ENCODE results near the gene RELN.

RELN gene

DNA sequence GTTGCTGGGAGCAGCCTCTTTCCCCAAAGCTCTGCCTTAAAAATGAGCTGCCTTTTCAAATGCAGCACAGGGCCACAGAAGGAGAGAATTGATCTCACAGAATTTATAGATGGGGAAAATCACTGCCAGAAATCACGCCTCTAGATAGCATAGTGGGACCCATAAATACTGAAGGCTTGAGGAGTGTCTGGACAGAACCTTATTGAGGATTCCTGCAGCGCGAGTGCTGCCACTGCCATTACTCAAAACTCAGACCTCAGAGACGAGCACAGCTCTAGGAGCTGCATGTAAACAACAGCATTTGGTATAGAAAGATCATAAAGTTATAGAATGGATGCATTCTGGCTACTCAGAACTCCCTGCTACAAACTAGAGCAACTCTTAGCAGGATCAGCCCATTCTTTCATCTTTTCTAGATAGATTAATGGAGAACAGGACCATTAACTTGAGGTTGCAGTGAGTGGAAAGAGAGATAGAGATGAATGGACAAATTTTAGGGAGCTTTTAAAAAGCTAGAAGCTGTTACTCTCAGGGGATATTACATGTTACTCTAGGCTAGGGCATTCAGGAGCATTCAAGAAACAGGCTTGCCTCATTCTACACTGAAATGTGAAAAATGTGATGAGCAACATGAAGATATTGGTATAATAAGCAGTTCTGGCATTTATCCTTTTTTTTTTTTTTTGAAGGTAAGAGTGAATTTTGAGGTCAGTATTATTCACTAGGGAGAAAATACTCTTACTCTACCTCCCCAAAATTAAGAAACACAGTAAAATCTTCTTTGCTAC, 276.3 kb downstream of the RELN start (continued):
- TF ChIP-seq, protein P1, sequence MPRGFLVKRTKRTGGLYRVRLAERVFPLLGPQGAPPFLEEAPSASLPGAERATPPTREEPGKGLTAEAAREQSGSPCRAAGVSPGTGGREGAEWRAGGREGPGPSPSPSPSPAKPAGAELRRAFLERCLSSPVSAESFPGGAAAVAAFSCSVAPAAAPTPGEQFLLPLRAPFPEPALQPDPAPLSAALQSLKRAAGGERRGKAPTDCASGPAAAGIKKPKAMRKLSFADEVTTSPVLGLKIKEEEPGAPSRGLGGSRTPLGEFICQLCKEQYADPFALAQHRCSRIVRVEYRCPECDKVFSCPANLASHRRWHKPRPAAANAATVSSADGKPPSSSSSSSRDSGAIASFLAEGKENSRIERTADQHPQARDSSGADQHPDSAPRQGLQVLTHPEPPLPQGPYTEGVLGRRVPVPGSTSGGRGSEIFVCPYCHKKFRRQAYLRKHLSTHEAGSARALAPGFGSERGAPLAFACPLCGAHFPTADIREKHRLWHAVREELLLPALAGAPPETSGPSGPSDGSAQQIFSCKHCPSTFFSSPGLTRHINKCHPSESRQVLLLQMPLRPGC (tag by site-specific recombination; IDR thresholded peaks at IDR 0.05) = no peak
- TF ChIP-seq ZSCAN16 (tag by site-specific recombination; IDR thresholded peaks at IDR 0.05) = no peak

DNA sequence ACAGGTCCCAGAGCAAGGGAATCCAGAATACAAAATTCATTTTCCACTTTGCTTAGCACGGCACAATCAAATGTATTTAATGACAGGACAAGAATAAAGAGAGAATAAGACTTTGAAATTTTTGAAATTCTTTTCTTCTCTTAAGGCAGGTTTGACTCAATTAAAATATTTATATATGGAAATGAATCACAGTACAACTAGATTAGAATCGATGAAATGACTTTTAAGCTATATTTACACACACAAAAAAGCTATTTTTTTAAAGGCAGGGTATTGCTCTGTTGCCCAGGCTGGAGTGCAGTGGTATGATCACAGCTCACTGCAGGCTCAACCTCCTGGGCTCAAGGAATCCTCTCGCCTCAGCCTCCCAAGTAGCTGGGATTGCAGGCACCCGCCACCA, 278.0 kb downstream of the RELN start:
- ChIA-PET POLR2A (no interaction called here), CTCF (no interaction called here)
- H3K4me3 ChIP-seq (ENCODE audit: low read depth, low read length) = no peak overlapping the region

DNA sequence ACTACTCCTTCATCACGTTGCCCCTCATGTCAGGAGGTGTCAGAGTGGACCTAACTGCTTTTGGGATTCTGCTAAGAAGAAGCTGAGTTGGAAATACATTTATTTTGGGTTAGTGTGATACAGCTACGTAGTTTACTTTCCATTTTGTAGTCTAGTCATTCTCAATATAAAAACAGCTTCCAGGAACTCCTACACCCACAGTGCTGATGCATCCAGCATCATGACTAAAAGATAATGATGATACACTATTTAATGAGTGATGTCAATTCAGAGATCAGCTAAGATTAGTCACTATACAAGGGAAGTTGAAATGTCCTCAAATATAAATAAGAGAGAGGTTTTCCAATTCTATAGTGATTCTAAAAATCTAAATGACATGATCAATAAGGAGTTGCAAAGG, 279.2 kb downstream of the RELN start:
- H3K36me3 ChIP-seq (ENCODE audit: control insufficient read depth in 2 of 2, insufficient read depth in 1 of 2, low read length in 2 of 2) = no peaks in the 10 kb centered on the region
- H3K4me3 ChIP-seq (ENCODE audit: low read depth, low read length) = no peak overlapping the region
- no peaks in the 10 kb centered on the region for H3K4me1 ChIP-seq (ENCODE audit: control insufficient read depth, insufficient read depth, low read length)
- no peaks in the 10 kb centered on the region for H3K9me3 ChIP-seq (ENCODE audit: control insufficient read depth, insufficient read depth, low read depth, low read length)
- TF ChIP-seq HOXC10 (CRISPR knock-in tag; IDR thresholded peaks at IDR 0.05) (no peak), ZBTB20 (tag by site-specific recombination; IDR thresholded peaks at IDR 0.05) (no peak), ZNF677 (tag by site-specific recombination; IDR thresholded peaks at IDR 0.05) (no peak), ZNF23 (tag by site-specific recombination; IDR thresholded peaks at IDR 0.05; ENCODE audit: borderline replicate concordance) (no peak), KLF7 (tag by site-specific recombination; IDR thresholded peaks at IDR 0.05; ENCODE audit: borderline replicate concordance) (no peak)
- TF ChIP-seq, protein P2, sequence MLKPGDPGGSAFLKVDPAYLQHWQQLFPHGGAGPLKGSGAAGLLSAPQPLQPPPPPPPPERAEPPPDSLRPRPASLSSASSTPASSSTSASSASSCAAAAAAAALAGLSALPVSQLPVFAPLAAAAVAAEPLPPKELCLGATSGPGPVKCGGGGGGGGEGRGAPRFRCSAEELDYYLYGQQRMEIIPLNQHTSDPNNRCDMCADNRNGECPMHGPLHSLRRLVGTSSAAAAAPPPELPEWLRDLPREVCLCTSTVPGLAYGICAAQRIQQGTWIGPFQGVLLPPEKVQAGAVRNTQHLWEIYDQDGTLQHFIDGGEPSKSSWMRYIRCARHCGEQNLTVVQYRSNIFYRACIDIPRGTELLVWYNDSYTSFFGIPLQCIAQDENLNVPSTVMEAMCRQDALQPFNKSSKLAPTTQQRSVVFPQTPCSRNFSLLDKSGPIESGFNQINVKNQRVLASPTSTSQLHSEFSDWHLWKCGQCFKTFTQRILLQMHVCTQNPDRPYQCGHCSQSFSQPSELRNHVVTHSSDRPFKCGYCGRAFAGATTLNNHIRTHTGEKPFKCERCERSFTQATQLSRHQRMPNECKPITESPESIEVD (tag by site-specific recombination; IDR thresholded peaks at IDR 0.05) = no peak
- ChIA-PET POLR2A (no interaction called here), CTCF (no interaction called here)
- no peak overlapping the region for H3K27ac ChIP-seq (ENCODE audit: extremely low read depth, low read depth, low read length)

More for the DNA sequence above, 278.0 kb downstream of the RELN start:
- Histone ChIP-seq H3K4me1 (ENCODE audit: control insufficient read depth, insufficient read depth, low read length) (no peaks in the 10 kb centered on the region), H3K36me3 (ENCODE audit: control insufficient read depth in 2 of 2, insufficient read depth in 1 of 2, low read length in 2 of 2) (no peaks in the 10 kb centered on the region), H3K27ac (ENCODE audit: extremely low read depth, low read depth, low read length) (no peak overlapping the region), H3K9me3 (ENCODE audit: control insufficient read depth, insufficient read depth, low read depth, low read length) (no peaks in the 10 kb centered on the region)
- no peak for TF ChIP-seq ZNF529 (tag by site-specific recombination; IDR thresholded peaks at IDR 0.05; ENCODE audit: insufficient replicate concordance)
- no peak for TF ChIP-seq ZNF600 (tag by site-specific recombination; IDR thresholded peaks at IDR 0.05)
- no peak for TF ChIP-seq ZFP3 (tag by site-specific recombination; IDR thresholded peaks at IDR 0.05; ENCODE audit: low read depth)
- no peak for TF ChIP-seq ZIC2 (tag by site-specific recombination; IDR thresholded peaks at IDR 0.05)
- TF ChIP-seq, protein P3, sequence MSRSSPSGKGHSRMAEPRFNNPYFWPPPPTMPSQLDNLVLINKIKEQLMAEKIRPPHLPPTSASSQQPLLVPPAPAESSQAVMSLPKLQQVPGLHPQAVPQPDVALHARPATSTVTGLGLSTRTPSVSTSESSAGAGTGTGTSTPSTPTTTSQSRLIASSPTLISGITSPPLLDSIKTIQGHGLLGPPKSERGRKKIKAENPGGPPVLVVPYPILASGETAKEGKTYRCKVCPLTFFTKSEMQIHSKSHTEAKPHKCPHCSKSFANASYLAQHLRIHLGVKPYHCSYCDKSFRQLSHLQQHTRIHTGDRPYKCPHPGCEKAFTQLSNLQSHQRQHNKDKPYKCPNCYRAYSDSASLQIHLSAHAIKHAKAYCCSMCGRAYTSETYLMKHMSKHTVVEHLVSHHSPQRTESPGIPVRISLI (tag by site-specific recombination; IDR thresholded peaks at IDR 0.05) = no peak
- no peak for TF ChIP-seq ZNF311 (tag by site-specific recombination; IDR thresholded peaks at IDR 0.05; ENCODE audit: borderline replicate concordance)
- TF ChIP-seq, protein P4, sequence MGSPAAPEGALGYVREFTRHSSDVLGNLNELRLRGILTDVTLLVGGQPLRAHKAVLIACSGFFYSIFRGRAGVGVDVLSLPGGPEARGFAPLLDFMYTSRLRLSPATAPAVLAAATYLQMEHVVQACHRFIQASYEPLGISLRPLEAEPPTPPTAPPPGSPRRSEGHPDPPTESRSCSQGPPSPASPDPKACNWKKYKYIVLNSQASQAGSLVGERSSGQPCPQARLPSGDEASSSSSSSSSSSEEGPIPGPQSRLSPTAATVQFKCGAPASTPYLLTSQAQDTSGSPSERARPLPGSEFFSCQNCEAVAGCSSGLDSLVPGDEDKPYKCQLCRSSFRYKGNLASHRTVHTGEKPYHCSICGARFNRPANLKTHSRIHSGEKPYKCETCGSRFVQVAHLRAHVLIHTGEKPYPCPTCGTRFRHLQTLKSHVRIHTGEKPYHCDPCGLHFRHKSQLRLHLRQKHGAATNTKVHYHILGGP (tag by site-specific recombination; IDR thresholded peaks at IDR 0.05) = no peak

Measured in HEK293 (cell line).